Measurements from ENCODE around the gene CCDC134.

Gene CCDC134

GRCh38 chr22:41800348-41801146, at the start of gene CCDC134:
Gene CCDC134, plus strand, starts transcription at chr22:41800679. Its CDS starts 8,212 bp downstream, at chr22:41808891.
- DNase-seq = peak; percentile 82

GRCh38 chr22:41752011-41752970, 48.2 kb upstream of the CCDC134 start:
- no peak for DNase-seq

GRCh38 chr22:41753984-41754383, 46.5 kb upstream of the CCDC134 start:
- no peak for DNase-seq

GRCh38 chr22:41757502-41757901, 43.0 kb upstream of the CCDC134 start:
- no peak for DNase-seq

GRCh38 chr22:41758231-41758630, 42.2 kb upstream of the CCDC134 start:
- DNase-seq = no peak

GRCh38 chr22:41762980-41763779, 37.3 kb upstream of the CCDC134 start:
- DNase-seq = no peak

GRCh38 chr22:41766476-41766875, 34.0 kb upstream of the CCDC134 start:
- DNase-seq = no peak

GRCh38 chr22:41768430-41768829, 32.0 kb upstream of the CCDC134 start:
- DNase-seq = no peak

GRCh38 chr22:41770715-41771468, 29.6 kb upstream of the CCDC134 start:
- DNase-seq = no peak

GRCh38 chr22:41772198-41772597, 28.3 kb upstream of the CCDC134 start:
- DNase-seq = no peak

- no peak for DNase-seq
These were observed 27.8 kb upstream of the CCDC134 start for GRCh38 chr22:41772645-41773044.

GRCh38 chr22:41775338-41775737, 25.1 kb upstream of the CCDC134 start:
- DNase-seq = no peak

- no peak for DNase-seq
These were observed 24.5 kb upstream of the CCDC134 start for GRCh38 chr22:41775976-41776375.

- DNase-seq = no peak
These were observed 24.1 kb upstream of the CCDC134 start for GRCh38 chr22:41776381-41776780.

- no peak for DNase-seq
These were observed 22.6 kb upstream of the CCDC134 start for GRCh38 chr22:41777749-41778425.

- DNase-seq = no peak
These were observed 20.5 kb upstream of the CCDC134 start for GRCh38 chr22:41779929-41780505.

- DNase-seq = peak; percentile 76
These were observed 19.6 kb upstream of the CCDC134 start for GRCh38 chr22:41780746-41781505.

GRCh38 chr22:41781507-41781906, 19.0 kb upstream of the CCDC134 start:
- no peak for DNase-seq

GRCh38 chr22:41782316-41782715, 18.2 kb upstream of the CCDC134 start:
- no peak for DNase-seq

- DNase-seq = no peak
These were observed 17.7 kb upstream of the CCDC134 start for GRCh38 chr22:41782751-41783150.

Data from activated CD4-positive, alpha-beta T cell treated with anti-CD3 and anti-CD28 coated beads for 1 hour (primary cell).